K562 treated with DMSO at 1 percent for 4 hours (cell line): Measurements from ENCODE around the gene GPC1. TPM values are rescaled to one million over a fixed set of nuclear protein-coding genes. Genes with fewer than 3 reads are reported as not detected.

Source experiments
- total RNA-seq: library from RNA; unstranded; fragments of 300-600 nt; gene quantifications from 2 replicates; pipeline ENCODE4 v1.2.3, GENCODE V29; 2022; ENCODE audit not compliant: insufficient read depth

GPC1 gene
- total RNA-seq, result 0.59 and 0.96 TPM in 2 replicates

DNA sequence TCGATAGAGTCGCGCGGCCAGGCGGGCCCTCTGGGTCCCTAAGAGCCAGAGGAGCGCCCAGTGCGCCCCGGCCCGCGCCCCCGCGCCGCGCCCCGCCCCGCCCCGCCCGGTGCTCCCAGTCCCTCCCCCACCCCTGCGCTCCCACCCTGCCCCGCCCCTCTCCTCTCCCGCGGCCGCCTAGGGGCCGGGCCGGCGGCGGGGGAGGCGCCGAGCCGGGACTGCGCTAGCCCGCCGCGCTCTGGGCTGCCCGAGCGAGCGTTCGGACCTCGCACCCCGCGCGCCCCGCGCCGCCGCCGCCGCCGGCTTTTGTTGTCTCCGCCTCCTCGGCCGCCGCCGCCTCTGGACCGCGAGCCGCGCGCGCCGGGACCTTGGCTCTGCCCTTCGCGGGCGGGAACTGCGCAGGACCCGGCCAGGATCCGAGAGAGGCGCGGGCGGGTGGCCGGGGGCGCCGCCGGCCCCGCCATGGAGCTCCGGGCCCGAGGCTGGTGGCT, at the start of gene GPC1:
Gene GPC1, plus strand, starts transcription at position 207 of the 491 bp plus-strand sequence. Its CDS starts 256 bp downstream, at position 463.

Other genes with a start within 250 kb of the GPC1 start
- 9.1 and 10.0 TPM in 2 replicates for gene ANKMY1, start 122.3 kb downstream of the GPC1 start, total RNA-seq
- 6.3 and 7.3 TPM in 2 replicates for gene DUSP28, start 124.7 kb downstream of the GPC1 start, total RNA-seq
- gene RNPEPL1, start 132.8 kb downstream of the GPC1 start, total RNA-seq, result 39.7 and 40.8 TPM in 2 replicates
- gene CAPN10, start 151.1 kb downstream of the GPC1 start, total RNA-seq, result 14.3 and 14.4 TPM in 2 replicates
- 2.6 and 2.7 TPM in 2 replicates for gene GPR35, start 189.8 kb downstream of the GPC1 start, total RNA-seq
- not detected in 2 replicates for gene AQP12B, start 247.2 kb downstream of the GPC1 start, total RNA-seq